OCI-LY1 (cell line): ENCODE results near the gene WEE1.

Source experiments
- H2AFZ ChIP-seq: fragments of 200-600 bp; sonication (generic), shearing (Covaris generic); 2 replicates; pipeline ENCODE4 v1.6.0; 2014; ENCODE audit warnings: antibody characterized with exemption, mild to moderate bottlenecking, low read length
- H3F3A ChIP-seq: fragments of 200-600 bp; sonication (generic), shearing (Covaris generic); 2 replicates; pipeline ENCODE4 v1.6.0; 2014; ENCODE audit warnings: mild to moderate bottlenecking, antibody characterized with exemption, low read length, moderate library complexity; ENCODE audit not compliant: insufficient read depth
- H3K27ac ChIP-seq: fragments of 200-600 bp; sonication (generic); 2 replicates; pipeline ENCODE4 v1.5.1; 2014; ENCODE audit warnings: low read length, mixed run types, mild to moderate bottlenecking, low read depth; ENCODE audit not compliant: poor library complexity, severe bottlenecking
- H3K27me3 ChIP-seq: fragments of 200-600 bp; sonication (generic); 2 replicates; pipeline ENCODE4 v1.6.0; 2014; ENCODE audit warnings: antibody characterized with exemption, mild to moderate bottlenecking, low read length, moderate library complexity; ENCODE audit not compliant: insufficient read depth
- H3K36me3 ChIP-seq: fragments of 200-600 bp; sonication (generic); 2 replicates; pipeline ENCODE4 v1.6.1; 2014; ENCODE audit warnings: mild to moderate bottlenecking, antibody characterized with exemption, low read length, moderate library complexity, mixed read lengths; ENCODE audit not compliant: insufficient read depth
- H3K4me1 ChIP-seq: fragments of 200-600 bp; sonication (generic); 2 replicates; pipeline ENCODE4 v1.5.1; 2014; ENCODE audit warnings: mild to moderate bottlenecking, low read length, moderate library complexity; ENCODE audit not compliant: insufficient read depth, severe bottlenecking
- H3K4me2 ChIP-seq: fragments of 200-600 bp; sonication (generic), shearing (Covaris generic); 2 replicates; pipeline ENCODE4 v1.6.1; 2014; ENCODE audit warnings: low read length
- H3K4me3 ChIP-seq: fragments of 200-600 bp; sonication (generic); 2 replicates; pipeline ENCODE4 v1.5.1; 2014; ENCODE audit warnings: low read length, low read depth, mild to moderate bottlenecking, mixed read lengths; ENCODE audit not compliant: poor library complexity, severe bottlenecking
- H3K79me2 ChIP-seq: fragments of 200-600 bp; shearing (Covaris generic); 2 replicates; pipeline ENCODE4 v1.6.1; 2016; ENCODE audit warnings: mixed run types, low read length, mixed read lengths; ENCODE audit not compliant: insufficient read depth
- H3K9ac ChIP-seq: fragments of 200-600 bp; sonication (generic), shearing (Covaris generic); 2 replicates; pipeline ENCODE4 v1.6.1; 2014; ENCODE audit warnings: mild to moderate bottlenecking, low read length, mixed read lengths
- H3K9me2 ChIP-seq: fragments of 200-600 bp; sonication (generic), shearing (Covaris generic); 2 replicates; pipeline ENCODE4 v1.6.1; 2014; ENCODE audit warnings: low read depth, mild to moderate bottlenecking, low read length, mixed read lengths
- H3K9me3 ChIP-seq: fragments of 200-600 bp; shearing (Covaris generic); 2 replicates; pipeline ENCODE4 v1.6.1; 2014; ENCODE audit warnings: low read length, mixed read lengths
- H4K20me1 ChIP-seq: fragments of 200-600 bp; sonication (generic), shearing (Covaris generic); 2 replicates; pipeline ENCODE4 v1.6.0; 2016; ENCODE audit warnings: mild to moderate bottlenecking, low read length; ENCODE audit not compliant: insufficient read depth
- EZH2 ChIP-seq: fragments of 200-600 bp; sonication (generic), shearing (Covaris generic); IDR thresholded peaks from 2 replicates; pipeline ENCODE4 v1.8.0; 2017; ENCODE audit warnings: borderline replicate concordance, mixed run types, mild to moderate bottlenecking, antibody characterized with exemption, low read length, moderate library complexity, mixed read lengths
- TF ChIP-seq, protein P1 (sequence below): fragments of 200-600 bp; sonication (generic), shearing (Covaris generic); IDR thresholded peaks from 2 replicates; pipeline ENCODE4 v1.5.1; 2017; ENCODE audit warnings: mild to moderate bottlenecking, antibody characterized with exemption, low read length, moderate library complexity, mixed read lengths

WEE1 gene

DNA sequence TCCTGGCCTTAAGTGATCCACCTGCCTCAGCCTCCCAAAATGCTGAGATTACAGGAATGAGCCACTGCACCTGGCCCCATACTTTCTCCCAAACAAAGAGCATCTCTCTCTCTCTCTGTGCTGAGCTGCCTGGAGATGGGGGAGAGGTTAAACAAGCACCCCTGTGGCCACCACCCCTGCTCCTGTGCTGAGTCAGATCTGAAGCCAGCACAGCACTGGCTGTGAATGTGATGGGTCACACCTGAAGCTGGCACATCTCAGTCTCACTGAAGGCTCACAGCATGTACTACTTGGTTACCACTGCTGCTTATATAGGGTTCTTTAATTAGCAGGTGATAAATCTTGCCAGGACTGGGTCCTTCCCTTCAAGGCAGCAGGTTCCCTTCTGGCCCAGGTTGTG lies 10.8 kb upstream of the WEE1 start:
- Histone ChIP-seq H3K4me2 (no peak overlapping the region), H3K9me2 (no peaks in the 10 kb centered on the region), H3F3A (no peaks in the 10 kb centered on the region), H3K4me1 (peaks cover 10% of the 10 kb centered on the region), H4K20me1 (no peaks in the 10 kb centered on the region), H3K79me2 (no peaks in the 10 kb centered on the region), H3K9ac (no peak overlapping the region), H3K4me3 (no peak overlapping the region), H3K9me3 (0 out of 2 replicates have a peak, but pooled peaks cover 2% of the 10 kb centered on the region), H3K27ac (no peak overlapping the region), H2AFZ (no peak overlapping the region), H3K36me3 (no peaks in the 10 kb centered on the region), H3K27me3 (no peaks in the 10 kb centered on the region)
- no peak for TF ChIP-seq EZH2
- TF ChIP-seq, protein P1, sequence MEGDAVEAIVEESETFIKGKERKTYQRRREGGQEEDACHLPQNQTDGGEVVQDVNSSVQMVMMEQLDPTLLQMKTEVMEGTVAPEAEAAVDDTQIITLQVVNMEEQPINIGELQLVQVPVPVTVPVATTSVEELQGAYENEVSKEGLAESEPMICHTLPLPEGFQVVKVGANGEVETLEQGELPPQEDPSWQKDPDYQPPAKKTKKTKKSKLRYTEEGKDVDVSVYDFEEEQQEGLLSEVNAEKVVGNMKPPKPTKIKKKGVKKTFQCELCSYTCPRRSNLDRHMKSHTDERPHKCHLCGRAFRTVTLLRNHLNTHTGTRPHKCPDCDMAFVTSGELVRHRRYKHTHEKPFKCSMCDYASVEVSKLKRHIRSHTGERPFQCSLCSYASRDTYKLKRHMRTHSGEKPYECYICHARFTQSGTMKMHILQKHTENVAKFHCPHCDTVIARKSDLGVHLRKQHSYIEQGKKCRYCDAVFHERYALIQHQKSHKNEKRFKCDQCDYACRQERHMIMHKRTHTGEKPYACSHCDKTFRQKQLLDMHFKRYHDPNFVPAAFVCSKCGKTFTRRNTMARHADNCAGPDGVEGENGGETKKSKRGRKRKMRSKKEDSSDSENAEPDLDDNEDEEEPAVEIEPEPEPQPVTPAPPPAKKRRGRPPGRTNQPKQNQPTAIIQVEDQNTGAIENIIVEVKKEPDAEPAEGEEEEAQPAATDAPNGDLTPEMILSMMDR = no peak

DNA sequence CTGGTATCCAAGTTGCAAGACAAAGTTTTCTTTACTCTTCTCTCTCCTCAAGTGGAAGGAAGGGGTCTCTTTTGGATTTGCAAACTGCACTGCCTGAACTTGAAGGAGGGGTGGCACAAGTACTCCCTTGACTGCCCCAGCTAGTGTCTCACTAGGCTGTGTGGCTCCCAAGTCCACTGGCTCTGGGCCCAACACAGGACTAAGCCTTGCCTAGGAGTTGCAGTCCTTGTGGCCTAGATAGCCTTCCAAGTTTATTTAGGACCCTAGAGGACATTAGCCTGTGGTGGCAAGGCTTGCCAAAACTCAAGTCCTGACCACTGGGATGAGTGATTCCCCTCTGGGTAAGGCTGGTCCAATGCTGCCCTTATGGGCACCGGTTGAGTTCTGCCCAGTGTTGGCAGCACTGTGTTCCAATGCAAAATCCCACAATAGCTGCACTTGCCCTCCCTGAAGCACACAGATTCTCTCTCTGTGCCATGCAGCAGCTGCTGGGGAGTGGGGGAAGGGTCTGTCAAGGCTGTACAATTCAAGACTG lies 10.2 kb upstream of the WEE1 start:
- no peak overlapping the region for H3K9ac ChIP-seq
- H3K9me3 ChIP-seq = 0 out of 2 replicates have a peak, but pooled peaks cover 2% of the 10 kb centered on the region
- peaks cover 13% of the 10 kb centered on the region for H3K4me1 ChIP-seq
- H3K36me3 ChIP-seq = no peaks in the 10 kb centered on the region
- H3K9me2 ChIP-seq = no peaks in the 10 kb centered on the region
- TF ChIP-seq, protein P1 = no peak
- no peak for TF ChIP-seq EZH2
- no peak overlapping the region for H3K4me2 ChIP-seq
- no peak overlapping the region for H3K27ac ChIP-seq
- no peak overlapping the region for H3K4me3 ChIP-seq
- no peaks in the 10 kb centered on the region for H4K20me1 ChIP-seq
- H3K79me2 ChIP-seq = no peaks in the 10 kb centered on the region
- no peaks in the 10 kb centered on the region for H3K27me3 ChIP-seq
- H2AFZ ChIP-seq = no peak overlapping the region
- 0 out of 2 replicates have a peak, but pooled peaks cover under 1% of the 10 kb centered on the region for H3F3A ChIP-seq

DNA sequence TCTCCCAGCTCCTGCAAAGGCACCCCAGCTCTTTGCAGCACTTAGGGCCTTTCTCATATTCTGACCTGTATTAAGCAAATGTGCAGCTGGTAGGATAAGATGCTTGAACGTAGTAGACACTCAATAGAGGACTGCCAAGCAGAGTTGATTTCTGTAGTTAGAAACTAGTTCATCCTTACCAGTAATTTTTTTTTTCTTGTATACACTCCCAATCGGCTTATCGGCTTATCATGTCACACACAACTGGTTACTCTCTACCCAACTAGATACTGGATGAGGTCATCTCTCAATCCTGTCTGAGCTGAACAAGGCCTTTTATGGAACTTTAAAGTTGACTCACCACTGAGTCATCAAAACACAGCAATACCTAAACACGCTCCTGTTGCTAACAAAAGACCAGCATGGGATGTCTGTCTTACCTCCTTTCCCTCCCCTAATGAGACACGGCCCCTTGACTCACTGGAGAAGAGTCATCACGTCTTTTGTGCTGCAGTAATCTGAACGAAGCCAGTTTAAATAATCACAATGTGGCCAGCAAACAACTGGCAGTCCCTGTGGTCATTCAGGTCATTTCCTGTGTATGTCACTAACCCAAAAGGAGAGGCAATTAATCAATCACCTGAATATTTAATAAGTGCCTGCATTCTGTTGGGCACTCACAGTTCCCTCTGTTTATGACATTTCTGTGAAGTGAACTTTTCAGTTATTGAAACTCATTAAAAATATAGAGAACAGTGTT lies 7.5 kb upstream of the WEE1 start:
- no peak for TF ChIP-seq EZH2
- TF ChIP-seq, protein P1 = no peak
- Histone ChIP-seq H2AFZ (no peak overlapping the region), H4K20me1 (no peaks in the 10 kb centered on the region), H3K27me3 (no peaks in the 10 kb centered on the region), H3K9me2 (no peaks in the 10 kb centered on the region), H3F3A (peaks cover 11% of the 10 kb centered on the region), H3K4me3 (no peak overlapping the region), H3K27ac (peak overlapping the region; percentile 2), H3K79me2 (no peaks in the 10 kb centered on the region), H3K4me1 (peaks cover 40% of the 10 kb centered on the region), H3K36me3 (no peaks in the 10 kb centered on the region), H3K9ac (no peak overlapping the region), H3K4me2 (no peak overlapping the region), H3K9me3 (0 out of 2 replicates have a peak, but pooled peaks cover 2% of the 10 kb centered on the region)
